Tibial artery (tissue), 4 donors: ENCODE results near the gene MVB12A.

Source experiments
- DNase-seq, 2 donors: peaks; one replicate each; pipeline ENCODE4 v3.0.0-alpha.2; 2019
- H3K27ac ChIP-seq, 2 donors: fragments of 200-600 bp; sonication (generic) in 1 of 2; 1 replicate in 1 of 2; 2 replicates in 1 of 2; pipeline ENCODE4 v1.5.1; 2018 to 2019; ENCODE audit warnings: mild to moderate bottlenecking in 1 of 2
- H3K27me3 ChIP-seq, 2 donors: fragments of 200-600 bp; sonication (generic) in 1 of 2; one replicate each; pipeline versions ENCODE4 v1.5.1 to v1.6.0; 2016 to 2019
- H3K36me3 ChIP-seq, 3 donors: fragments of 200-600 bp; sonication (generic) in 2 of 3; one replicate each; pipeline ENCODE4 v1.5.1; 2016 to 2019; ENCODE audit warnings: mild to moderate bottlenecking in 2 of 3
- H3K4me1 ChIP-seq, 4 donors: fragments of 200-600 bp; sonication (generic) in 2 of 4; 1 replicate in 3 of 4; 2 replicates in 1 of 4; pipeline ENCODE4 v1.5.1; 2016 to 2019
- H3K4me3 ChIP-seq, 2 donors: fragments of 200-600 bp; sonication (generic) in 1 of 2; 1 replicate in 1 of 2; 2 replicates in 1 of 2; pipeline ENCODE4 v1.5.1; 2018 to 2019; ENCODE audit warnings: mild to moderate bottlenecking in 2 of 2
- H3K9me3 ChIP-seq, 3 donors: fragments of 200-600 bp; sonication (generic) in 1 of 3; one replicate each; pipeline ENCODE4 v1.5.1; 2016 to 2019
- intact Hi-C: fragments of 100-400 bp; cut with DNase I; formaldehyde crosslinking; loops from one replicate; pipeline ENCODE4 v1.15.0; 2023; ENCODE audit warnings: low total_unique reads
- TF ChIP-seq, protein P1 (sequence below), 2 experiments: fragments of 200-600 bp in 1 of 2; fragments of 450-650 bp in 1 of 2; IDR thresholded peaks; one replicate each; pipeline ENCODE4 v1.5.1; 2017 to 2019; ENCODE audit warnings: antibody characterized with exemption in 2 of 2, mild to moderate bottlenecking in 1 of 2, moderate library complexity in 1 of 2

The MVB12A gene

DNA sequence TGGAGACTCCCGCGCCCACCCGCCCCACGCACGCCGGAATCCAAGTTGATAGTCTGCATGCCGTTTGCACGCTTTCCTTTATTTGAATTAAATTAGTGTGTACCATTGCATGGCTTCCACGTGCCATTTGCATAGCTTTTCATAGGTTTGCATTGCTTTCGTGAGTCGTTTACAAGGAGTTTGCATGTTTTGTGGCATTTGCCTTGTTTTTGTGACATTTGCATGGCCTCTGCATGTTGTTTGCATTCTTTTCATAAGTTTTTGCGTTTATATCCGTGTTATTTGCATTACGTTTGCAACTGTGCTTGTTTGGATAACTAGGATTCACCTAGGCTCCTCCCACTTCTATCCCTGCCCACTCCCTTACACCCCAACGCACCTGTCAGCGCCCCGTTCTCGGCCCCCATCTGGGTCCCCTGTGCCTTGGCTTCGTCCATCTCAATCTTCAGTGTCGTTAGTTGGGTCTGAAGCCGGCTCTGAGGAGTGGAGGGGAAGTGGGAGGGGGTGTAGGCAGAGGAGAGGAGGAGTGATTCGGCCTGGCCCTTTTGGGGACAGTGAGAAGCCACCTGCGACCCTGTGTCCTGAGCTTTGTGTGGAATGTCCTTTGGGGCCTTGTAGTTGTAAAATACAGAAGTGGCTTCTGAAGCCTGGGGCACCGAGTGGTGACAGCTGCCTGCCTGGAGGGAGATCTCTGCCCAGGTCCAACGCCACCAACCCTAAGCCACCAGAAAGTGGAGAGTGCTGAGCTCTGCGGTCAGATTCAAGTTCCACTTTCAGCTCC is 28.3 kb upstream of the MVB12A start:
- Histone ChIP-seq H3K27ac (no peak overlapping the region), H3K9me3 (peaks cover 0 to 2% (median 0%) of the 10 kb centered on the region in 3 donors), H3K4me1 (peaks cover 0 to 19% (median 16%) of the 10 kb centered on the region in 4 donors), H3K27me3 (peaks cover 0 to 27% of the 10 kb centered on the region in 2 donors), H3K4me3 (peak overlapping the region; percentile 48 to 52), H3K36me3 (no peaks in the 10 kb centered on the region)
- DNase-seq = no peak
- intact Hi-C loops = no loop called here
- TF ChIP-seq, protein P1, sequence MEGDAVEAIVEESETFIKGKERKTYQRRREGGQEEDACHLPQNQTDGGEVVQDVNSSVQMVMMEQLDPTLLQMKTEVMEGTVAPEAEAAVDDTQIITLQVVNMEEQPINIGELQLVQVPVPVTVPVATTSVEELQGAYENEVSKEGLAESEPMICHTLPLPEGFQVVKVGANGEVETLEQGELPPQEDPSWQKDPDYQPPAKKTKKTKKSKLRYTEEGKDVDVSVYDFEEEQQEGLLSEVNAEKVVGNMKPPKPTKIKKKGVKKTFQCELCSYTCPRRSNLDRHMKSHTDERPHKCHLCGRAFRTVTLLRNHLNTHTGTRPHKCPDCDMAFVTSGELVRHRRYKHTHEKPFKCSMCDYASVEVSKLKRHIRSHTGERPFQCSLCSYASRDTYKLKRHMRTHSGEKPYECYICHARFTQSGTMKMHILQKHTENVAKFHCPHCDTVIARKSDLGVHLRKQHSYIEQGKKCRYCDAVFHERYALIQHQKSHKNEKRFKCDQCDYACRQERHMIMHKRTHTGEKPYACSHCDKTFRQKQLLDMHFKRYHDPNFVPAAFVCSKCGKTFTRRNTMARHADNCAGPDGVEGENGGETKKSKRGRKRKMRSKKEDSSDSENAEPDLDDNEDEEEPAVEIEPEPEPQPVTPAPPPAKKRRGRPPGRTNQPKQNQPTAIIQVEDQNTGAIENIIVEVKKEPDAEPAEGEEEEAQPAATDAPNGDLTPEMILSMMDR (IDR thresholded peaks at IDR 0.05) = no peak

DNA sequence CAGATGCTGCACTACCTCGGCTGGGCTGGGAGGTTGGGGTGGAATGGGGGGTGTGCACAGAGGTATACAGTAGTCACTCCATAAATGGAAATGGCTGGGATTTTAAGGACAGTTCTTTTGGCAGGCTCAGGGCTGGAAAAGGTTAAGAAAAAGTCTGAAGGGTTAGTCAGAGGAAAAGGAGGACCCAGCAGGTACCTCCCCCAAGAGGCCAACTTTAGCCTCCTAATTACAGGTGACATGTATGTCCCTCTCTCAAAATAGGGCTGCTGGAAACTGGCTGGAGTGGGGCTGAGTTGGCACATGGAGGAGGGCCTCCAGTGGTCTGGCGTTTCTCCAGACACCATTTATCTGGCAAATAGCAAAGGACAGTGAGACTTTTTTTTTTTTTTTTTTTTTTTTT is 26.8 kb upstream of the MVB12A start:
- no peaks in the 10 kb centered on the region for H3K36me3 ChIP-seq
- TF ChIP-seq, protein P1 (IDR thresholded peaks at IDR 0.05) = no peak
- no peak overlapping the region for H3K4me3 ChIP-seq
- no peak overlapping the region for H3K27ac ChIP-seq
- H3K9me3 ChIP-seq = peaks cover 0 to 2% (median 0%) of the 10 kb centered on the region in 3 donors
- no peak for DNase-seq
- intact Hi-C loops = no loop called here
- H3K4me1 ChIP-seq = peaks cover 0 to 19% (median 16%) of the 10 kb centered on the region in 4 donors
- peaks cover 0 to 27% of the 10 kb centered on the region in 2 donors for H3K27me3 ChIP-seq

DNA sequence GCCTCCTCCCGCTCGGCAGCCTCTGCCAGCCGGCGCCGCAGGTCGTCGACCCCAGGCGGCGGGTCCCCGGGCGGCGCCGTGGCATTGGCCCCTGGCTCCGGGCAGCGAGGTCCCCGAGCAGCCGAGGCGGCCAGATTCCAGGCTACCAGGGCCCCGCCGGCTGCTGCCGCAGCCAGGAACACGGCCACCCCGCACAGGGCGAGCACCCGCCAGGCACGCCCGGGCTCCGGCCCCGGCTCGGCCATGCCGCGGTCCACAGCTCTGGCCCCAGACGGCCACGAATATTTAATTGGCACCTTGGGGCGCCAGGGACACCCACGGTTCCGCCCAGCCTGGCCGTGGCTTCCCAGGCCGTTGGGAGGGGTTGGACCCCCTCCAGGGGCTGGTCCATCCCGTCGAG is 25.9 kb upstream of the MVB12A start, which contains the start of gene CCDC194:
CCDC194 (minus strand) TSS at position 283 of the 400 bp plus-strand sequence; CDS start at position 245, 38 bp downstream.
- no peak for DNase-seq
- no peak within 1 kb of the TSS for H3K27ac ChIP-seq
- H3K36me3 ChIP-seq = no peaks in the 10 kb centered on the region
- TF ChIP-seq, protein P1 (IDR thresholded peaks at IDR 0.05) = no peak
- peaks cover 0 to 27% of the 10 kb centered on the region in 2 donors for H3K27me3 ChIP-seq
- peaks cover 0 to 2% (median 0%) of the 10 kb centered on the region in 3 donors for H3K9me3 ChIP-seq
- H3K4me3 ChIP-seq = no peak within 1 kb of the TSS
- intact Hi-C loops = no loop called here
- peaks cover 0 to 19% (median 16%) of the 10 kb centered on the region in 4 donors for H3K4me1 ChIP-seq

DNA sequence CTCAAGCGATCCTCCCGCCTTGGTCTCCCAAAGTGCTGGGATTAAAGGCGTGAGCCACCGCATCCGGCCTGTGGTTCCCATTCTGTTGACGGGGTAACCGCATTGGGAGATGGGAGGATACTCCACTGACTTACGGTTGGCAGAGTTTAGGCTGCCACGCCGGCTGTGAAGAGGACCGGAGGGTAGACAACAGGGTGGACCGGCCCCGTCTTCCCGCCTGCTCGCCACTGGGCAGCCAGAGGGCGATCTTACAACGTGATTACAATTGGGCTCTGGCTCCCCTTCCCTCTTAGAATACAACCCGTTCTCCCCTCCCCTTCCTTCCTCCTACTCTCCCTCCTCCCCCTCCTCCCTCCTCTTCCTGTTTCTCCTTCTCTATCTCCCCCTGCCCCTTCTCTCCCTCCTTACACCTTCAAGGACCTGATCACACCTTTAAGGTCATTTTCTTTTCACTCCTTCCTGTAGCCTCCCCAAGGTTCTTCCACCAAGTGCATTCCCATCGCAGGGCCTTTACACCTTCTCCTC is 24.9 kb upstream of the MVB12A start:
- TF ChIP-seq, protein P1 (IDR thresholded peaks at IDR 0.05) = peak; percentile 46 to 62
- Histone ChIP-seq H3K27ac (no peak overlapping the region), H3K27me3 (peaks cover 0 to 27% of the 10 kb centered on the region in 2 donors), H3K9me3 (no peaks in the 10 kb centered on the region), H3K4me3 (no peak overlapping the region), H3K4me1 (peaks cover 0 to 19% (median 16%) of the 10 kb centered on the region in 4 donors), H3K36me3 (no peaks in the 10 kb centered on the region)
- DNase-seq = no peak
- intact Hi-C loops = no loop called here

DNA sequence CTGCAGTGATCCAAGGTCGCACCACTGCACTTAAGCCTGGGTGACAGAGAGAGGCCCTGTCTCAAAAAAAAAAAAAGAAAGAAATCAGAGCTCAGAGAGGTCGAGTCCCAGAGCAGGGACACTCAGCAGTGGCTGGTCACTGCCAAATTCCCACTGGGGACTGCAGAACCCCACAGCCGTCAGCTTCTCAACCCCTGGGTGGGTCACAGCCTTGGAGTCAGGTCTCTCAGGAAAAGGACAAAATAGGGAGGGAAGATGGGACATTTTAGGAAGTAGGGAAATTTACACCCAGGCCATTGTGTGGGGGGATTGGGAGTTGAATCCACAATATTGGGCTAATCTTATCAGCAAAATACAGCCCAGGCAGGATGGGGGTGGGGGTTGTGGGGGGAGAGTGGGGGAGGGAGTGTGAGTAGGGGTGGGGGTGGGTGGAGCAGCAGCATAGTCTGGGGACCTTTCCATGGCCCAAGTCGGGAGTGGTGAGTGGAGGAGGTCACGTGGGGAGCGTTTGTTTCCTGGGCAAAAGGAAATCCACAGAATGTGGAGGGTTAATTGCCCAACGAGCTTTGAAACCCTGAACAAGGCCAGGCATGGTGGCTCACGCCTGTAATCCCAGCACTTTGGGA is 20.8 kb upstream of the MVB12A start:
- no peaks in the 10 kb centered on the region for H3K36me3 ChIP-seq

More for the DNA sequence above, 20.8 kb upstream of the MVB12A start:
- peaks cover 0 to 37% of the 10 kb centered on the region in 2 donors for H3K27me3 ChIP-seq
- TF ChIP-seq, protein P1 (IDR thresholded peaks at IDR 0.05) = no peak
- no peak overlapping the region for H3K27ac ChIP-seq
- intact Hi-C loops = no loop called here
- H3K4me3 ChIP-seq = no peak overlapping the region
- no peak for DNase-seq
- no peaks in the 10 kb centered on the region for H3K4me1 ChIP-seq
- no peaks in the 10 kb centered on the region for H3K9me3 ChIP-seq
